ENCODE data around the gene IFRD2. TPM values are rescaled to one million over a fixed set of nuclear protein-coding genes. Genes with fewer than 3 reads are reported as not detected.

Gene IFRD2
- total RNA-seq, 1 donor from 2014 or later, result 49.0 TPM

- TF ChIP-seq CTCF (IDR thresholded peaks at IDR 0.05; ENCODE audit: unreplicated experiment), result no peak
- no peak for DNase-seq (ENCODE audit: low spot score, unreplicated experiment)
- H3K4me1 Mint-ChIP-seq (ENCODE audit: low read depth), result peaks cover 17% of the 10 kb centered on the region
- no peaks in the 10 kb centered on the region for H3K9me3 Mint-ChIP-seq (ENCODE audit: low read depth)
- no peaks in the 10 kb centered on the region for H3K27me3 Mint-ChIP-seq
- no peaks in the 10 kb centered on the region for H3K36me3 Mint-ChIP-seq (ENCODE audit: insufficient read depth)
- peak overlapping the region; percentile 98 for H3K27ac Mint-ChIP-seq
- H3K4me3 Mint-ChIP-seq (ENCODE audit: low read depth), result peak overlapping the region; percentile 90
These were observed 7.4 kb upstream of the IFRD2 start for GRCh38 chr3:50299638-50299928.

- no peaks in the 10 kb centered on the region for H3K36me3 Mint-ChIP-seq (ENCODE audit: insufficient read depth)
- peak; percentile 98 for DNase-seq (ENCODE audit: low spot score, unreplicated experiment)
- peak; percentile 45 for TF ChIP-seq CTCF (IDR thresholded peaks at IDR 0.05; ENCODE audit: unreplicated experiment)
- no peaks in the 10 kb centered on the region for H3K27me3 Mint-ChIP-seq
- peak within 1 kb of the TSS; percentile 98 for H3K27ac Mint-ChIP-seq
- peak within 1 kb of the TSS; percentile 90 for H3K4me3 Mint-ChIP-seq (ENCODE audit: low read depth)
- H3K9me3 Mint-ChIP-seq (ENCODE audit: low read depth), result no peaks in the 10 kb centered on the region
- peaks cover 17% of the 10 kb centered on the region for H3K4me1 Mint-ChIP-seq (ENCODE audit: low read depth)
These were observed 6.8 kb upstream of the IFRD2 start, which contains the start of the genes HYAL3 and NAA80 for GRCh38 chr3:50298836-50299637. Gene HYAL3, minus strand, starts transcription at chr3:50299405. Its CDS starts 3,803 bp downstream, at chr3:50295602. Gene NAA80, minus strand, starts transcription at chr3:50299405. Its CDS starts 1,942 bp downstream, at chr3:50297463.

- peaks cover 16% of the 10 kb centered on the region for H3K4me1 Mint-ChIP-seq (ENCODE audit: low read depth)
- DNase-seq (ENCODE audit: low spot score, unreplicated experiment), result no peak
- H3K4me3 Mint-ChIP-seq (ENCODE audit: low read depth), result peak overlapping the region; percentile 90
- H3K9me3 Mint-ChIP-seq (ENCODE audit: low read depth), result no peaks in the 10 kb centered on the region
- no peak overlapping the region for H3K27ac Mint-ChIP-seq
- H3K36me3 Mint-ChIP-seq (ENCODE audit: insufficient read depth), result no peaks in the 10 kb centered on the region
- H3K27me3 Mint-ChIP-seq, result no peaks in the 10 kb centered on the region
- peak; percentile 15 for TF ChIP-seq CTCF (IDR thresholded peaks at IDR 0.05; ENCODE audit: unreplicated experiment)
These were observed 5.9 kb upstream of the IFRD2 start for GRCh38 chr3:50297896-50298725.

GRCh38 chr3:50297384-50297775 is 5.2 kb upstream of the IFRD2 start:
- no peaks in the 10 kb centered on the region for H3K27me3 Mint-ChIP-seq
- peaks cover 15% of the 10 kb centered on the region for H3K4me1 Mint-ChIP-seq (ENCODE audit: low read depth)
- no peak for TF ChIP-seq CTCF (IDR thresholded peaks at IDR 0.05; ENCODE audit: unreplicated experiment)
- H3K9me3 Mint-ChIP-seq (ENCODE audit: low read depth), result no peaks in the 10 kb centered on the region
- H3K27ac Mint-ChIP-seq, result no peak overlapping the region
- H3K4me3 Mint-ChIP-seq (ENCODE audit: low read depth), result no peak overlapping the region
- H3K36me3 Mint-ChIP-seq (ENCODE audit: insufficient read depth), result no peaks in the 10 kb centered on the region
- DNase-seq (ENCODE audit: low spot score, unreplicated experiment), result no peak

- H3K9me3 Mint-ChIP-seq (ENCODE audit: low read depth), result no peaks in the 10 kb centered on the region
- DNase-seq (ENCODE audit: low spot score, unreplicated experiment), result no peak
- H3K4me3 Mint-ChIP-seq (ENCODE audit: low read depth), result peak overlapping the region; percentile 14
- H3K4me1 Mint-ChIP-seq (ENCODE audit: low read depth), result peaks cover 14% of the 10 kb centered on the region
- TF ChIP-seq CTCF (IDR thresholded peaks at IDR 0.05; ENCODE audit: unreplicated experiment), result no peak
- H3K27me3 Mint-ChIP-seq, result no peaks in the 10 kb centered on the region
- no peak overlapping the region for H3K27ac Mint-ChIP-seq
- H3K36me3 Mint-ChIP-seq (ENCODE audit: insufficient read depth), result no peaks in the 10 kb centered on the region
These were observed 4.6 kb upstream of the IFRD2 start for GRCh38 chr3:50296721-50297383.

Measured in progenitor cell of endocrine pancreas (in vitro differentiated cells).